Stimulated activated CD8-positive, alpha-beta memory T cell treated with anti-CD3 and anti-CD28 coated beads, Interleukin-15, amount 100 ng/mL, for 48 hours (primary cell): ENCODE results near the gene WDSUB1.

ENCODE experiments used
- DNase-seq, 2 donors: peaks; one replicate each; pipeline ENCODE4 v3.0.0-alpha.2; 2020; ENCODE audit warnings: low read depth in 2 of 2

The WDSUB1 gene

GRCh38 chr2:159199236-159199635 lies 87.3 kb downstream of the WDSUB1 start:
- DNase-seq, result no peak

GRCh38 chr2:159196393-159196925 lies 90.0 kb downstream of the WDSUB1 start:
- DNase-seq, result no peak

- no peak for DNase-seq
These were observed 90.8 kb downstream of the WDSUB1 start for GRCh38 chr2:159195697-159196096.

GRCh38 chr2:159194241-159194640 lies 92.3 kb downstream of the WDSUB1 start:
- DNase-seq, result no peak

DNA sequence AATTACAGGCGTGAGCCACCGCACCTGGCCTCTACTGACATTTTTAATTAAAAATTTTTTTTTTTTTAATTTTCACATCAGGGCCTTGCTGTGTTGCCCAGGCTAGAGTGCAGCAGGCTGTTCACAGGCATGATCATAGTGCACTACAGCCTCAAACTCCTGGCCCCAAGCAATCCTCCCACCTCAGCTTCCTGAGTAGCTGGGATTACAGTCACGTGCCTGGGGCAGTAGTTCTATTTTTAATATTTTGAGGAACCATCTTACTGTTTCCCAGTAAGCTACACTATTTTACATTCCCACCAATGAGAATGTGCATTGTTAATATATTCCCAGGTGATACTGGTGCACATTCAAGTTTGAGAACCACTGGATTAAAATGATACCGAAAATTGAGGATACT lies 92.7 kb downstream of the WDSUB1 start:
- DNase-seq, result no peak

DNA sequence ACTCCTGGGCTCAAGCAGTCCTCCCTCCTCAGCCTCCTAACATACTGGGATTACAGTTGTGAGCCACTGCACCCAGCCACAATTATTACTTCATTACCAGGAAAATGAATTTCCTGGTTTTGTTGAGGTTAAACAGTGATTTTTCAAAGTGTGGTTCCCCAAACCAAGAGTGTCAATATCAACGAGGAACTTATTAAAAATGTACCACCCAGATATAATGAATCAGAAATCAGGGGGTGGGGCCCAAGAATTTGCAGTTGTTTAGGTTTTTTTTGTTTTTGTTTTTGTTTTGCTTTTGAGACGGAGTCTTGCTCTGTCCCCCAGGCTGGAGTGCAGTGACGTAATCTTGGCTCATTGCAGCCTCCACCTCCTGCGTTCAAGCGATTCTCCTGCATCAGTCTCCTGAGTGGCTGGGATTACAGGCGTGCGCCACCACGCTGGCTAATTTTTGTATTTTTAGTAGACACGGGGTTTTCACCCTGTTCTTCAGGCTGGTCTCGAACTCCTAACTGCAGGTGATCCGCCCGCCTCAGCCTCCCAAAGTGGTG lies 94.1 kb downstream of the WDSUB1 start:
- DNase-seq, result no peak

DNA sequence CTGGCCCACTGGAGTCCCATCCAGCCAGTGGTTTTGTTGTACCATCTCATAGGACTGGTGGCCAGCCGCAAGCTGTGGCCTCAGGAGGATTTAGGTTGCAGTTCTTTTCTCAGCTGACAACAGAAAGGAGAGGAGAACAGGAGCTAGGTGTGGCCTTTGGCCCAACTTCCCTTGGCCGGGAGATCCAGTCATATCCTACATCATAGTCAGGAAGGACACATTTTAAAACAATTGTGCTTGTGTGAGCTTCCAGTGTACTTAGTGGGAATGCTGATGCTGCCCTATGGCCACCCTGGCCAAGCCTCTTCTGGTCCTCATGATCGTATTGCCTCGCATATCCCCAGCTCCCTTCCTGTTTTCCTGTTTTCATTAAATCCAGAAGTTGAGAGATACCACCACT lies 98.1 kb downstream of the WDSUB1 start:
- DNase-seq, result no peak

- no peak for DNase-seq
These were observed 99.4 kb downstream of the WDSUB1 start for GRCh38 chr2:159187106-159187505.

GRCh38 chr2:159186462-159186861 lies 100.0 kb downstream of the WDSUB1 start:
- DNase-seq, result no peak
